Activated CD8-positive, alpha-beta memory T cell treated with anti-CD3 and anti-CD28 coated beads, Interleukin-2, amount 50 U/mL, for 24 hours (primary cell): ENCODE measurements around the gene MACROD2.

Experiments
- DNase-seq: peaks from one replicate; pipeline ENCODE4 v3.0.0-alpha.2; 2020; ENCODE audit errors: extremely low read depth

Gene MACROD2

DNA sequence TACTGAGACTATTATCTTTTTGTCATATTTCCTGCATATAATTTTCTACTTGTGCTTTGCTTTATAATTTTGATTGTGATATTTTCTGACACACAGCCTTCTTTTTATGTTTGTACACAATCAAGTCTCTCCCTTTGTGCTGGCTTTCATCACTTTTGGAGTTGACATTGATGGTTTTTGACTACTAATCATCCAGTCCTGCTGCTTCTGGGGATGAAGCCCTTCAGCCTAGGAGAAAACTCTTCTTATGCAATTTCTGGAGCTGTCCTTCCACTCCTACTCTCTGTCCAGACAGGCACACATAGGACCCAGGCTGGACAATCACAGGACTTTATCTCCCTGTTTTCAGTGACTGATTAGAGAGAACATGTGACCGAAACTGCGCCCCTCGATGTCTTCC lies 2063.0 kb downstream of the MACROD2 start:
- no peak for DNase-seq

DNA sequence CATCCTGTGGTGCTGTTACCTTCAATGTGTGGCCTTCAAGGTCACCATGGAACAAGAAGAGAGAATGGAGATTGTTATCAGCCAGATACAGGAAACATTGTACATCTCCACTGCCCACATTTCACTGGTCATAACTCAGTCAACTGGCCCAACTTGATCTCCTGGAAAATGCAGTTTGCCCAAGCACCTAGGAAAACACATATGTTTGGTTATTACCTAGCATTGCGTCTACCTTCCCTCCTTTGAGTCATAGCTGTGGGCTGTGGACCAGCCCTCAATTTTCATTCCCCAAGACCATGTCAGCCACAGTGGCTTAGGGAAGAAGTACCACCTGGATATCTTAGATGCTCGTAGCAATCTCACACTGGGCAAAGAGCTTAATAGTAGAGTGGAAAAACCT lies 2064.5 kb downstream of the MACROD2 start:
- no peak for DNase-seq

GRCh38 chr20:16061351-16061750 lies 2066.0 kb downstream of the MACROD2 start:
- DNase-seq: no peak

DNA sequence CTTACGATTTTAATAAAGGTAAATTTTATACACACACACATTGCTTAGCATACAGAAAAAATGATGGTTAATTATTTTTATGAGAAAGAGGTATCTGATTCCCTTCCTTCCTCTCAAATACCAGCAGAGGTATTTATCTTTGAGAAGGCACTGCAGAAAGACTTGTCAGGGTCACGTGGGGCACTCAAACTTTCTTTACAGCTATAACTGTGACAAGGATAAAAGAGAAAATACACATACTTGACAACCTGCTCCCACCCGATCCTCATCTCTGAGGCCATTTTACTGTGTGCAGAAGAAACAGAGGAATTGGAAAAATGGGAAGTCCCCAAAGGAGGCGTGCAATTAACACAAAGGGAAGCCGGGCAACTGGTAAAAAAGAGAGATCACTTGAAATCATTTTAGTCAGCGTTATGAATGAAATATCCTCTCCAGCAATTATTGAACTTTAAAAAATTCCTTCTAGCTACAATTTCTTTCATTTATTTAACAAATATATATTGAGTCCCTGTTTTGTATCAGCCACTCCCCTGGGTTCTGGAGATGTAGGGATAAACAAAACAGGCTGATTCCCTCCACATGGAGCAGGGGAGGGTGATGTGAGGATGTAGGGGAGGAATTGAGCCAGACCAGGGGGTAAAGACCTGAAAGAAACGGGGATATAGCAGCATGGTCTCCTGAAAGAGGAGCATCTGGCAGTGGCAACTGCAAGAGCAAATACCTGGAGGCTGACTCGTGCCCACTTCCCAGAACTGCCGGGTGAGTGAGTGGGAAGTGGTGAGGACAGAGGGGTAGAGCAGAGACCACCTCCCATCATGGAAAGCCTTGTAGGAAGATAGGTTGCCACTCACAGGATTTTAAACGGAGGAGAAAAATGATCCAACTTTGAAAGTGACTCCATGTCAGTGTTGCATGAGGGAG lies 2067.6 kb downstream of the MACROD2 start:
- no peak for DNase-seq

- no peak for DNase-seq
These were observed 2068.6 kb downstream of the MACROD2 start for GRCh38 chr20:16063881-16064280.

- DNase-seq: no peak
These were observed 2069.8 kb downstream of the MACROD2 start for GRCh38 chr20:16064989-16065707.

DNA sequence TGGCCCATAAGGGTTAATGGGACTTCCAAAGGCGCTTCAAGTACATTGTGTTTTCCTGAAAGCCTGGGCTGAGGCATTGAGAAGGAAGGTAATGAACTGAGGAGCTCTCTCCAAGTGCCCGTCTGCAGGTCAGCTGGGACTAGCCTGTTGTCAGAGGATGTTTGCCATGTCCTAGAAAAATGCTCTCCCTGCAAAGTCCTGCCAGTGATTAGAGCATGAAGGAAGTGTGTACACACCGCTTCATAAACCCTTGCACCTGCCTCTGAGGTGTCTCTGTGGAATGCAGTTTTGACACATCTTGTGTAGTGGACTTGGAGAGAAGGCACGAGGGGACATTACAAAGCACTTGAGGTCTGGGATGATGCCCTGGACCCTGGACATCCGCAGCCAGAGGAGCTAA lies 2071.3 kb downstream of the MACROD2 start:
- no peak for DNase-seq

DNA sequence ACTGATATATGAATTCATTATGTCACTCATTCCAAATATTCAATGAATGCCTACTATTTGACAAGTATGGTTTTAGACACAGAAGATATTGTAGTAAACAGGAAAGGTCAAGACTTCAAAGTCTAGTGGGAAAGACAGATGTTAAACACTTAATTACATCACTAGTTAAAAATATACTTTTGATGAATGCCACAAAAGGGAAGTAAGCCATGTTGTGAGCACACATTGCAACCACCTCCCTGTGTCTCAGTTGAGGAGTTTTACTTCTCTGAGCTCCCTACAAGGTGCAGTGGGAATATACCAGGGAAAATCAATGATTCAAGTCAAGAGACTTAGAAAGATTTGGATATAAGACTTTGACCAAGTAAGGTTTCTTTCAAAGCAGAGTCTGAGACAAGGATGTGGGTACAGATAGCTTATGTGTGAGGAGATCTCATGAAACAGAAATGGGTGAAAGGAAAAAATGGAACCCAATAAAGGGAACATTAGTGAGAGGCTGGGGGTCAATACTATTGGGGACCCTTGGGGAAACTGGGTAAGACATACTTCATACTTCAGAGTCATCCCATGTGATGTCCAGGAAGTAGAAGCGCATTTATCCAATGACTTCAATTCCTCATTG lies 2074.2 kb downstream of the MACROD2 start:
- no peak for DNase-seq

DNA sequence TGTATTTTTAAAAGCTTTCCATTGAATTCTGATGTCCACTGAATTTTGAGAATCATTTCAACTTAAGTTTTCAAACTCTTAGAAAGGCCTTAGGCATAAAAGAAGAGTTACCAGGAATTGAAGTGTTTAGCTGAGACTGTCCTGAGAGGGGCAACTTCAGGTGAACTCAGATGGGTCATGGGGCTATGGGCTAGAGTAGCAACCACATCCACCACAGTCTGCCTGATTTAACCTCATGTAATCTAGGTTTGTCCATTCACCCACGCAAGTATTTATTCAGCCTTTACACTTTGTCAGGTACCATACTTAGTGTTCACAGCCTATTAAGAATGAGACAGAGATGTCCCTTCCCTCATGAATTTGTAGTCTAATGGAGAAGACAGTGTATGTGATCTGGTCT lies 2076.9 kb downstream of the MACROD2 start:
- DNase-seq: no peak

DNA sequence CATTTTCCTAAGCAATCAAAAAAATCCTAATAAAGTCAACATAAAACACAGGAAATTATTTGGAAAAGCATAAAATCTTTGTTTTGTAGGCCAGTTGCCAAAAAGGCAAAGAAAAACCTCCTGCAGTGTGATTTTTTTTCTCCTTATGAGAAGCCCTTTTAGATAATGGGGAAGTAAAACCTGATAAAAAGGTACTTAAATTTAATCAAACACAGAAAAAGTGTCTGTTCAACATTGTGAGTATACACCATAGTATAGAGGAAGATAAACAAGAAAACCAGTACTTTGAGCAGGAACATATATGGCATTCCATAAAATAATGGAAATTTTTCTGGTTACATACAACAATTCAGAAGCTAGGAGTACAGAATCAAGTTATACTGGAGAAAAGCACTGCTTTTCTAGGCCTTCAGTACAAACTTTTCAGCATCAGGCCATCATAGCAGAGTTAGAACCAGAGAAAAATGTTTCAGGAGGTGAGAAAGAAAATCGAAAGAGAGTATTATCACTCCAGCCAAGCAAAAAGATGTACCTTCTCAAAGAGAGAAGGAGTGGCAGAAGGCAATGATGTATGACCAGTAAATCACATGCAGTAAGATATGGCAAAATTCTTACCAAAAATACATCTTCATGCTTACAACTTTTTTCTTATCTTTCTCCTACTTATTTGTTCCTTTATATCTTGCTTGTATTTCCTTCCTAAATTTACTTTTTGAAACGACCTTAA lies 2083.0 kb downstream of the MACROD2 start:
- DNase-seq: no peak

DNA sequence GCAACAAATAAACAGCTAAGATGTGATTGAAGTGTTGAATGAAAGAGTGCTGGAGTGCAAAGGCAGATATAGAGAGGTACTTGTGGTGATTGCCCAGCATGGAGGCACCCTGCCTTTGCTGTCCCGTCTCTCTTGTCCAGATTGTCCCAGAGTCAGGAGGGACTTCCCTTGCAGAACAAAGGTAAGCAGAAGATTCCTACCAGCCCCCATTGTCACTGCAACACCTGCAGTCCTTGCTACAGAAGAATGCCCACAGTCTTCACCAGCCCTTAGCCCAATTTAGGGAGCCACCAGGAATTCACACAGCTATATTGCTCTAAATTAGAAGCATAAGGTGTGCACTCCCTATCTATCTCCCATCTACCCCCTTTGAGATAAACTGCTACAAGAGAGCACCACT lies 2086.1 kb downstream of the MACROD2 start:
- DNase-seq: no peak

DNA sequence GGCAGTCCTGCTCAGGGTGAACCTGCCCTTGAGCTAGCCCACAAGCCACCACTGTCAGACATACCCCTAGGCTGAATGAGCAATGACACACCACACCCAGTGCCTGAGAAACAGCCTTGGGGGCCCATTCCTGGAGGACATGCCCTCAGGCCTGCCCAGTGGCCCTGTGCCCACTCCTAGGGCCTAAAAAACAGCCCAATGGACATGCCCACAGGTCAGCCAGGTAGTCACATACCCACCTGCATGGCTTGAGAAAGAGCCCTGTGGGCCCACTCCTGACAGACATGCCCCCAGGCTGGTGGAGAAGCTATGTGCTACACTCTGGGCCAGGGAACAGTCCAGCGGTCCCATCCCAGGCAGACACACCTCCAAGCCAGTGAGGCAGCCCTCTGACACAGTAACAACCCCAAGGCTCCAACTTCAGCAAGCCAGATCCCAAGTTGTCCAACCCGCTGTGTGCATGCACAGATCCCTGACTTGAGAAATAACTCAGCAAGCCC lies 2086.8 kb downstream of the MACROD2 start:
- DNase-seq: no peak

GRCh38 chr20:16083639-16084280 lies 2088.4 kb downstream of the MACROD2 start:
- DNase-seq: no peak

DNA sequence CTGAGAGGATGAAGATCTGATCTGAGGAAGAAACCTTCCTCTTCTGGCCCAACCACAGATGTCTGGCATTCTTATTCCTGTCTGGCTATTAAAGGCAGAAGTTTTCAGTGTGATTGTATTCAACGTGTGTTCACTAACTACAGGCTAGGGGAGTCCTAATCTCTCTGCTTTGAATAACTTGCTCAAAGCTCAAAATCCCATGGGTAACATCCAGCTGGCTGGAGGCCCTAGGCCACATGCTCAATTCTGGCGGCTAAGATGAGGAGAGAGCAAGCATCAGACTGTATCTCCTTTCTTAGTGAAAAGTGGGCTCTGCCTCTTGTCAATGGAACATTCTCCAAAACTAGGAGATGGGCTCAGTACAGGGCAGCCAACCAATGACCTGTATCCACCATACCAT lies 2099.9 kb downstream of the MACROD2 start:
- DNase-seq: no peak

DNA sequence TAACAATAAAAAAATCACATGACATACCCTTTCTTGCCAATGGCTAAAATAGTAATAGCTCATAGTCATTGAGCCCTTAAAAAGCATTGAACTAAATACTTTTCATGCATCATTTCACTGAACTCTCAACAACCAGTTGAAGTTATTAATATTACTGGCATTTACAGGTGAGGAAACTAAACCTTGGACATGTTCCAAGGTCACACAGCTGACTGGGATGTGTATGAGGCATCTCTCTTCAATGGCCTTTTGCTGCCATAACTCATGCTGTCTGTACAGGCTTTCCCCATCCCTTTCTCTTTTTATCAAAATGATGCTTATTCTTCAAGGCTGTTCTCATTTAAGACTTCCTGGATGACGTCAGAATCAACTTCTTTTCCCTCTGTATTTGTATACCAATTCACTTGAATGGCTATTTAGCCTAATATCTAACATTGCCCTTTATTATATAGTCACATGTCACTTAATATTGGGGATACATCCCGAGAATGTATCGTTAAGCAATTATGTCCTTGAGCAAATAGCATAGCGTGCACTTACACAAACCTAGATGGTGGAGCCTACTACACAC lies 2101.5 kb downstream of the MACROD2 start:
- DNase-seq: no peak

DNA sequence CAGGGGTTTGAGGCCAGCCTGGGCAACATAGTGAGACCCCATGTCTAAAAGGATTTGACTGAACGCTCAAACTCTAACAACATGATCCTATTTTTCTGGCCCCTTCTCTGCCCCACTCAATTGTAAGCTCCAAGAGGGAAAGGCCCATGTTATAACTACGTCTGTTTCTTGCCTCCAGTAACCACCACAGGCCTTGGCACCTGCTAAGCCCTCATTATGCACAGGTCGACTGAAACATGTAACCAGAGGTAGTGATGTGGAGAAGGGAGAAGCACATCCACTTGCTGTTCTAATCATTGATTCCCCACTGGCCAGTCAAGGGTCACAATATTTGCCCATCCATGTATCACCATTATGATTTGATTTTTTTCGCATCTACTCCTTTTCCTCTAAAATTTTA lies 2102.5 kb downstream of the MACROD2 start:
- no peak for DNase-seq

DNA sequence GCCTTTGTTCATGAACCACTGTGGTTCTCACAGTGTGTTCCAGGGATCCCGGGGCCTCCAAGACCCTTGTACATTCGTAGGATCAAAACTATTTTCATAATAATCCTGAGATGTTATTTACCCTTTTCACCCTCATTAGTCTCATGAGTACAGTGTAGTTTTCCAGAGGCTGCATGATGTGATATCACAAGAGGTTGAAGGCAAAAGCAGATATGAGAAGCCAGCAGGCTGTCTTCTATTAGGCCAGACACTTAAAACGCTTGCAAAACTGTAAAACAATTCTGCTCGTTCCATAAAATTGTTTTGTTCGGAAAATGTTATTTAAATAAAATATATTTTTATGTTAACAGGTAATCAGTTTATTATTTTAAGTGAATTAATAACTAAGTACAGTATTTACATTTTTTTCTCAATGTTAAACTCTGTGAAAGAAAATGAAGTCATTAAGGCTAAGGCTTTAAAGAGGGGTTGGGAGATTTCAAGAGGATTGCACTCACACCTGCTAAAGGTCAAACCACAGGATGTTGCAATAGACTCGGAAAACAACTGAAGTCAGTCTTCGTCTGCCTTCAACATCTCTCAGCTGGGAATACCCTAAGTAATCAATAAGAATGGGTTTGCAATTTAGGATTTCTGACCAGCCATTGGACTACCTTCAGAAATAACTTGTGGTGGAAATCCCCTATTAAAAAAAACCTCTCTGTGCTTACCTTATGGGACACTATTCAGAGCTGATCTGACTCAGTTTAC lies 2103.7 kb downstream of the MACROD2 start:
- DNase-seq: no peak

DNA sequence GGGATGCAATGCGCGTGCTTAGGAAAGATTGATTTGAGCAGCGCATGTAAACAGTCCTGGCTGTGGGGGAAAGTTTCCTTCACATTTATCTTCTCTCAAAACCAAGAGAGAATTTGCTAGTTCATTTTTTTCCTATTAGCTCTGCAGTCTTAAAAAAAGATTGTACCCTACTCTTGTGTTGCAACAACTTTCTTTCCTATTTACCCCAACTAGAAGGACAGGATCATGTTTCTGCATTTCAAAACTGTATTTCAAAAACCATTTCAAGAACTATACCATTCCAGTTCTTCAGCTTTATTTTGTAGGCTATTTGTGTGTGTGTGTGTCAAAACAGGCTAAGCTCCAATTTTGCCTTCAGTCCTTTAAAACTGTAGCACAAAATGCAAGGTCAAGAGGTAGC lies 2104.8 kb downstream of the MACROD2 start:
- DNase-seq: no peak

- no peak for DNase-seq
These were observed 2105.5 kb downstream of the MACROD2 start for GRCh38 chr20:16100767-16101166.
